HFFc6 (cell line): ENCODE measurements around the gene TERT. TPM values are rescaled to one million over a fixed set of nuclear protein-coding genes. Genes with fewer than 3 reads are reported as not detected.

Source experiments
- DNase-seq: peaks from one replicate; pipeline ENCODE4 v3.0.0-alpha.2; 2018
- H3K27ac Mint-ChIP-seq: 2 replicates; pipeline ENCODE4 v1.8.0; 2020; ENCODE audit warnings: mild to moderate bottlenecking, mixed read lengths
- H3K27me3 Mint-ChIP-seq: 2 replicates; pipeline ENCODE4 v1.8.0; 2021; ENCODE audit warnings: mild to moderate bottlenecking, moderate library complexity, mixed read lengths; ENCODE audit not compliant: insufficient read depth
- H3K36me3 Mint-ChIP-seq: 2 replicates; pipeline ENCODE4 v1.8.0; 2021; ENCODE audit warnings: low read depth, mixed read lengths
- H3K4me1 Mint-ChIP-seq: 2 replicates; pipeline ENCODE4 v1.8.0; 2020; ENCODE audit warnings: low read depth, mixed read lengths
- H3K4me3 Mint-ChIP-seq: 2 replicates; pipeline ENCODE4 v1.8.0; 2020; ENCODE audit warnings: mild to moderate bottlenecking, moderate library complexity, mixed read lengths
- H3K9me3 Mint-ChIP-seq: 2 replicates; pipeline ENCODE4 v1.8.0; 2020; ENCODE audit warnings: mild to moderate bottlenecking, mixed read lengths
- total RNA-seq, 6 experiments: library from RNA; stranded (reverse); fragmentation: NEBNext Ultra II Directional; extraction: Animal tissue kit (Norgen Biotek cat#: 25700); gene quantifications; 2 replicates in 1 of 6; 3 replicates in 5 of 6; pipeline ENCODE4 v1.2.3, GENCODE V29; 2021
- TF ChIP-seq, protein P1 (sequence below): fragments of 200-600 bp; sonication (generic); IDR thresholded peaks from 2 replicates; pipeline ENCODE4 v1.5.0; 2021; ENCODE audit warnings: antibody characterized with exemption, mild to moderate bottlenecking

Gene TERT
- total RNA-seq, 6 experiments from 2014 or later = 2,350 to 4,507 (median 3,883) TPM

GRCh38 chr5:1209896-1210776 is 84.7 kb downstream of the TERT start:
- TF ChIP-seq, protein P1, sequence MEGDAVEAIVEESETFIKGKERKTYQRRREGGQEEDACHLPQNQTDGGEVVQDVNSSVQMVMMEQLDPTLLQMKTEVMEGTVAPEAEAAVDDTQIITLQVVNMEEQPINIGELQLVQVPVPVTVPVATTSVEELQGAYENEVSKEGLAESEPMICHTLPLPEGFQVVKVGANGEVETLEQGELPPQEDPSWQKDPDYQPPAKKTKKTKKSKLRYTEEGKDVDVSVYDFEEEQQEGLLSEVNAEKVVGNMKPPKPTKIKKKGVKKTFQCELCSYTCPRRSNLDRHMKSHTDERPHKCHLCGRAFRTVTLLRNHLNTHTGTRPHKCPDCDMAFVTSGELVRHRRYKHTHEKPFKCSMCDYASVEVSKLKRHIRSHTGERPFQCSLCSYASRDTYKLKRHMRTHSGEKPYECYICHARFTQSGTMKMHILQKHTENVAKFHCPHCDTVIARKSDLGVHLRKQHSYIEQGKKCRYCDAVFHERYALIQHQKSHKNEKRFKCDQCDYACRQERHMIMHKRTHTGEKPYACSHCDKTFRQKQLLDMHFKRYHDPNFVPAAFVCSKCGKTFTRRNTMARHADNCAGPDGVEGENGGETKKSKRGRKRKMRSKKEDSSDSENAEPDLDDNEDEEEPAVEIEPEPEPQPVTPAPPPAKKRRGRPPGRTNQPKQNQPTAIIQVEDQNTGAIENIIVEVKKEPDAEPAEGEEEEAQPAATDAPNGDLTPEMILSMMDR = no peak
- H3K9me3 Mint-ChIP-seq = peaks cover 11% of the 10 kb centered on the region

GRCh38 chr5:1209489-1209852 is 85.4 kb downstream of the TERT start:
- Mint-ChIP-seq H3K4me3 (no peak overlapping the region), H3K4me1 (no peaks in the 10 kb centered on the region), H3K9me3 (peaks cover 11% of the 10 kb centered on the region), H3K36me3 (no peaks in the 10 kb centered on the region), H3K27me3 (peaks cover 15% of the 10 kb centered on the region), H3K27ac (no peak overlapping the region)
- no peak for DNase-seq
- TF ChIP-seq, protein P1 = no peak

More at GRCh38 chr5:1209896-1210776, 84.7 kb downstream of the TERT start:
- Mint-ChIP-seq H3K4me3 (no peak overlapping the region), H3K4me1 (no peaks in the 10 kb centered on the region), H3K36me3 (no peaks in the 10 kb centered on the region), H3K27me3 (peaks cover 12% of the 10 kb centered on the region), H3K27ac (no peak overlapping the region)
- no peak for DNase-seq

DNA sequence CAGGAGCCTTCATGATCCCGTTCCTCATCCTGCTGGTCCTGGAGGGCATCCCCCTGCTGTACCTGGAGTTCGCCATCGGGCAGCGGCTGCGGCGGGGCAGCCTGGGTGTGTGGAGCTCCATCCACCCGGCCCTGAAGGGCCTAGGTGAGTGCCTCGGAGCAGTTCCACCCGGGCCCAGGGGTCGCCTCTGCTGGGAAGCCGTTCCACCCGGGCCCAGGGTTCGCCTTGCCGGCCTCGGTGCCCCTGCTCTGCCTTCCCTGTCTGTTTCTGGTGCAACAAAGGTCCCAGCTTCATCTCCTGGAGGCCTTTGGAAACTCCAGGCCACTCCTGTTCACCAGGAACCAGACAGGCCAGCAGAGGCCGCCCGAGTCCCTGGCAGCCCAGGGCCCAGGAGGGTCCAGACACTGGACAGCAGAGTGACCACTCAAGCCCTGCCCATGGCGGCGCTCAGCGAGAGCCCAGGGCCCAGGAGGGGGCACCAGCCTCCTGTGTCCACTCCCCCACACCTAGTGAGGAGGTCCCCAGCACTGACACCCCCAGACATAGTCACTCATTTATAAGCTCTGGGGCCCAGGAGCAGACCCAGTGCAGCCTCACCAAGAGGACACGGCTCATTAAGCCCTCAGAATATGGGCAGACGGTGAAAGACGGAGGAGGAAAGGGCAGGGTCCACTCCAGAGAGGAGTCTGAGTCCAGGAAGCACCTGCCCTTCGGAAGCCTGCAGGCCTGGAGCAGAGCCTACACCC is 86.0 kb downstream of the TERT start:
- Mint-ChIP-seq H3K4me1 (no peaks in the 10 kb centered on the region), H3K4me3 (no peak overlapping the region), H3K9me3 (peaks cover 11% of the 10 kb centered on the region), H3K36me3 (no peaks in the 10 kb centered on the region), H3K27me3 (peaks cover 15% of the 10 kb centered on the region), H3K27ac (no peak overlapping the region)
- TF ChIP-seq, protein P1 = peak; percentile 57
- no peak for DNase-seq

DNA sequence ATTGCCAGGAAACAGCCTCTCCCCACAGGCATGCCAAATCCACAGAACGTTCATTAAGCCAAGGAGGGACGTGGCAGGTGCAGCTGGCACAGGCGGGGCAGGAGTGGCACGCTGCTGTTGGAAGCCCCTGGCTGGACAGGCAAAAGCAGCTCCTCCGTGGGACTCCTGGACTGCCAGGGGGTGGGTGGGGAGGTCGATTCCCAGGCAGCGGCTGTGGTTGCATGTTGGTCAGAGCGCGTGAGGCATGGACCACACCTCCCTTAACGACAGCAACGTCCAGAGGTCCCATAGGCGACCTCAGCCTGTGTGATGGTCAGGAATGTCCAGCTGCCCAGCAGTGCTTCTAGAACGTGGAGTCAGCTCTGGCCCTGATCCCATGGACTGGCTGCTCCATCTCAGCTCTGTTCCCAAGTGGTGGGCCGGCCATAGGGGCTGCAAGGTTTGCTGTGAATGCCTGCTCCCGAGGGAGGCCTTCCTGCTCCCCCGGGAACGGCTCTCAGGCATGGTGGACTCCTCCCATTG is 86.6 kb downstream of the TERT start:
- Mint-ChIP-seq H3K9me3 (peaks cover 11% of the 10 kb centered on the region), H3K4me3 (no peak overlapping the region), H3K36me3 (no peaks in the 10 kb centered on the region), H3K27me3 (peaks cover 15% of the 10 kb centered on the region), H3K27ac (no peak overlapping the region), H3K4me1 (no peaks in the 10 kb centered on the region)
- no peak for DNase-seq
- TF ChIP-seq, protein P1 = no peak

- H3K27me3 Mint-ChIP-seq = peaks cover 15% of the 10 kb centered on the region
- no peak for DNase-seq
- TF ChIP-seq, protein P1 = no peak
- no peaks in the 10 kb centered on the region for H3K4me1 Mint-ChIP-seq
- no peaks in the 10 kb centered on the region for H3K36me3 Mint-ChIP-seq
- peaks cover 8% of the 10 kb centered on the region for H3K9me3 Mint-ChIP-seq
- no peak overlapping the region for H3K27ac Mint-ChIP-seq
- H3K4me3 Mint-ChIP-seq = no peak overlapping the region
Measured at GRCh38 chr5:1207555-1207954, 87.3 kb downstream of the TERT start.
